Spleen (tissue), 11 donors: ENCODE measurements around the gene TMEM234. TPM values are rescaled to one million over a fixed set of nuclear protein-coding genes. Genes with fewer than 3 reads are reported as not detected.
A peak's percentile ranks its signal among the peaks of the same experiment; 100 is the strongest.
"Not testable (repeated sequence)": the region's sequence is repeated elsewhere in the genome, so short reads cannot be mapped to it uniquely, and the experiment has no call there.

Experiments used
- DNase-seq: peaks from one replicate; pipeline ENCODE4 v3.0.0-alpha.2; 2020
- H3K27ac ChIP-seq, 8 donors: fragments of 200-600 bp; sonication (generic) in 7 of 8; 1 replicate in 4 of 8; 2 replicates in 4 of 8; pipeline versions ENCODE4 v1.5.0 to v1.8.0; 2016 to 2021; ENCODE audit warnings: inconsistent platforms in 4 of 8, mild to moderate bottlenecking in 4 of 8, moderate library complexity in 1 of 8
- H3K27me3 ChIP-seq, 7 donors: fragments of 200-600 bp; sonication (generic) in 6 of 7; replicated peaks in 1 of 7; 1 replicate in 4 of 7; 2 replicates in 3 of 7; pipeline versions ENCODE4 v1.5.0 to v1.8.0; 2016 to 2021; ENCODE audit warnings: inconsistent platforms in 3 of 7, mild to moderate bottlenecking in 1 of 7
- H3K36me3 ChIP-seq, 6 donors: fragments of 200-600 bp; sonication (generic) in 5 of 6; 1 replicate in 4 of 6; 2 replicates in 2 of 6; pipeline versions ENCODE4 v1.5.0 to v1.8.0; 2016 to 2021; ENCODE audit warnings: inconsistent platforms in 2 of 6
- H3K4me1 ChIP-seq, 6 donors: fragments of 200-600 bp; sonication (generic) in 5 of 6; 1 replicate in 3 of 6; 2 replicates in 3 of 6; pipeline versions ENCODE4 v1.5.0 to v1.8.0; 2016 to 2021; ENCODE audit warnings: inconsistent platforms in 3 of 6
- H3K4me3 ChIP-seq, 8 donors: fragments of 200-600 bp; sonication (generic) in 7 of 8; 1 replicate in 4 of 8; 2 replicates in 4 of 8; pipeline versions ENCODE4 v1.5.0 to v1.8.0; 2016 to 2021; ENCODE audit warnings: inconsistent platforms in 4 of 8, mild to moderate bottlenecking in 4 of 8, moderate library complexity in 2 of 8
- H3K9me3 ChIP-seq, 8 donors: fragments of 200-600 bp; sonication (generic) in 7 of 8; 1 replicate in 4 of 8; 2 replicates in 4 of 8; pipeline versions ENCODE4 v1.5.0 to v1.8.0; 2016 to 2021; ENCODE audit warnings: inconsistent platforms in 4 of 8
- CTCF ChIP-seq, 11 experiments: fragments of 200-600 bp in 7 of 11; fragments of 450-650 bp in 4 of 11; sonication (generic) in 4 of 11; IDR thresholded peaks in 8 of 11; conservative IDR thresholded peaks in 3 of 11; 1 replicate in 7 of 11; 2 replicates in 4 of 11; pipeline versions ENCODE4 v1.4.0 to v1.8.0; 2016 to 2021; ENCODE audit warnings: antibody characterized with exemption in 11 of 11, inconsistent platforms in 4 of 11, mild to moderate bottlenecking in 1 of 11
- POLR2A ChIP-seq, 3 donors: fragments of 450-650 bp; IDR thresholded peaks; one replicate each; pipeline ENCODE4 v1.5.1; 2017; ENCODE audit warnings: antibody characterized with exemption in 3 of 3, mild to moderate bottlenecking in 1 of 3
- POLR2AphosphoS5 ChIP-seq, 3 donors: sonication (generic); formaldehyde crosslinking; IDR thresholded peaks; one replicate each; pipeline ENCODE4 v1.5.1; 2017; ENCODE audit warnings: antibody characterized with exemption in 3 of 3
- WGBS, 5 donors: extraction: QIAGEN DNeasy Blood & Tissue Kit in 3 of 5; methylation state at CpG; one replicate each; pipeline versions ENCODE4 v1.1.5 to v1.1.7; 2013 to 2018; 5-methylcytosine and 5-hydroxymethylcytosine counted together
- intact Hi-C: fragments of 100-400 bp; cut with DNase I; formaldehyde crosslinking; loops from one replicate; pipeline ENCODE4 v1.15.0; 2023; ENCODE audit warnings: low total_unique reads
- polyA plus RNA-seq, 3 donors: library from polyadenylated mRNA; stranded (reverse); fragments of 200-250 nt; gene quantifications; one replicate each; pipeline ENCODE4 v1.2.1, GENCODE V29; 2013
- total RNA-seq, 7 donors: library from RNA; depleted of rRNA in 3 of 7; stranded (reverse); fragments of >200 nt in 3 of 7; fragmentation: NEBNext Ultra II Directional in 4 of 7; extraction: Animal tissue kit (Norgen Biotek cat#: 25700) in 4 of 7; gene quantifications; one replicate each; pipeline versions ENCODE4 v1.1.0 to v1.2.1, GENCODE V29; 2016 to 2021
- donor health status: healthy with polysubstance abuse.
- donor health status: DM: no; HTN: no; CAD: no; lungs with moderate emphysema.
- donor health status: DM: no; HTN: no; CAD: no.
- donor health status: Bipolar disorder and iron deficiency.
- donor health status: healthy.
- donor health status: DM: no; HTN: no; CAD: no.
- donor health status: DM: yes; HTN: yes; CAD: no.

TMEM234 gene
- total and polyA plus RNA-seq, 10 donors = 7.7 to 30.2 (median 21.0) TPM

GRCh38 chr1:32265846-32266245 lies 43.7 kb upstream of the TMEM234 start:
- H3K27ac ChIP-seq = peak overlapping the region in 2 of 8 donors; percentile 36 to 49

GRCh38 chr1:32263744-32264143 lies 41.6 kb upstream of the TMEM234 start:
- Histone ChIP-seq H3K9me3 (no peaks in the 10 kb centered on the region), H3K27ac (peak overlapping the region in 3 of 8 donors; percentile 30 to 73 (median 49)), H3K36me3 (no peaks in the 10 kb centered on the region), H3K4me1 (peaks cover 5 to 77% (median 41%) of the 10 kb centered on the region in 6 donors), H3K4me3 (peak overlapping the region in 1 of 8 donors; percentile 12), H3K27me3 (no peaks in the 10 kb centered on the region)
- no peak for DNase-seq
- TF ChIP-seq POLR2A (IDR thresholded peaks at IDR 0.05) = no peak
- TF ChIP-seq CTCF (IDR thresholded peaks at IDR 0.05 in 8 of 11, conservative IDR thresholded peaks at IDR 0.05 in 3 of 11) = no peak
- TF ChIP-seq POLR2AphosphoS5 (IDR thresholded peaks at IDR 0.05) = no peak
- 52 to 73% (median 64%) methylated on average over 4 of the region's 4 CpGs for WGBS, 5 donors
- intact Hi-C loops = no loop called here

More at GRCh38 chr1:32265846-32266245, 43.7 kb upstream of the TMEM234 start:
- DNase-seq = no peak
- no peak for TF ChIP-seq CTCF (IDR thresholded peaks at IDR 0.05 in 8 of 11, conservative IDR thresholded peaks at IDR 0.05 in 3 of 11)
- no peak for TF ChIP-seq POLR2AphosphoS5 (IDR thresholded peaks at IDR 0.05)
- TF ChIP-seq POLR2A (IDR thresholded peaks at IDR 0.05) = no peak
- no peak overlapping the region for H3K4me3 ChIP-seq
- no peaks in the 10 kb centered on the region for H3K36me3 ChIP-seq
- peaks cover 5 to 66% (median 37%) of the 10 kb centered on the region in 6 donors for H3K4me1 ChIP-seq
- no peaks in the 10 kb centered on the region for H3K9me3 ChIP-seq
- no peaks in the 10 kb centered on the region for H3K27me3 ChIP-seq
- intact Hi-C loops = no loop called here
- WGBS, 5 donors = 91 to 98% (median 93%) methylated on average over 9 of the region's 9 CpGs

GRCh38 chr1:32263236-32263593 lies 41.1 kb upstream of the TMEM234 start:
- DNase-seq, H3K36me3 ChIP-seq, intact Hi-C loops, H3K9me3 ChIP-seq, H3K27me3 ChIP-seq, H3K4me3 ChIP-seq: not testable (repeated sequence)
- Histone ChIP-seq H3K4me1 (peaks cover 5 to 77% (median 41%) of the 10 kb centered on the region in 6 donors), H3K27ac (peak overlapping the region in 2 of 8 donors; percentile 49 to 73)
- 93 to 95% (median 94%) methylated on average over 4 of the region's 4 CpGs for WGBS, 5 donors

GRCh38 chr1:32257227-32257508 lies 35.0 kb upstream of the TMEM234 start:
- WGBS, 5 donors = 82 to 93% (median 88%) methylated on average over 6 of the region's 6 CpGs
- DNase-seq = no peak
- H3K27ac ChIP-seq = peak overlapping the region in 4 of 8 donors; percentile 89 to 96 (median 92)
- no peak for TF ChIP-seq POLR2A (IDR thresholded peaks at IDR 0.05)
- TF ChIP-seq POLR2AphosphoS5 (IDR thresholded peaks at IDR 0.05) = no peak
- no peak for TF ChIP-seq CTCF (IDR thresholded peaks at IDR 0.05 in 8 of 11, conservative IDR thresholded peaks at IDR 0.05 in 3 of 11)
- no peaks in the 10 kb centered on the region for H3K27me3 ChIP-seq
- no peaks in the 10 kb centered on the region for H3K36me3 ChIP-seq
- H3K9me3 ChIP-seq = no peaks in the 10 kb centered on the region
- peak overlapping the region in 1 of 8 donors; percentile 71 for H3K4me3 ChIP-seq
- intact Hi-C loops = no loop called here
- H3K4me1 ChIP-seq = peaks cover 8 to 87% (median 51%) of the 10 kb centered on the region in 6 donors
